ENCODE results near the gene ANO4. TPM values are rescaled to one million over a fixed set of nuclear protein-coding genes. Genes with fewer than 3 reads are reported as not detected.
"Not testable (repeated sequence)": the region's sequence is repeated elsewhere in the genome, so short reads cannot be mapped to it uniquely, and the experiment has no call there.

The ANO4 gene
- total RNA-seq, 1 donor from 2014 or later: not detected

DNA sequence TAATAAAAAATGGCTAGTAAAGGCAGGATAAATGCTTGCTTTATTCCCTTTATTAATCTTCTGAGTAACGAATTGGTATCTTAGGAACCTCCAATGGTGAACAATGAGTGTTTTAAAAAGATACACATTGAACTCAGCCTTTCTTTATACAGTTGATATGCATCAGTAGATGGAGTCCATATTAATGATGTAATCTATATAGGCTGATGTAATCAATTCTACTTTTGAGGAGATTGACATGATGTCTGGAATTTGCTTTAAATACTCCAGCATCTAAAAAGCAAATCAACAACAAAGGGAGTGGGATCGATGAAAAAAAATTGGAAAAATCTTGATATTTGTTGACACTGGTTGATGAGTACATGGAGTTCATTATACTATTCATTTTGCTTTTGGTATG is 106.2 kb downstream of the ANO4 start:
- Mint-ChIP-seq H3K36me3 (ENCODE audit: low read depth) (no peaks in the 10 kb centered on the region), H3K9me3 (no peaks in the 10 kb centered on the region), H3K27me3 (ENCODE audit: low read depth) (no peaks in the 10 kb centered on the region), H3K4me1 (ENCODE audit: low read depth) (no peaks in the 10 kb centered on the region), H3K4me3 (ENCODE audit: low read depth) (no peak overlapping the region), H3K27ac (no peak overlapping the region)
- no peak for DNase-seq (ENCODE audit: low spot score)
- intact Hi-C loops (cut with micrococcal nuclease): no loop called here

DNA sequence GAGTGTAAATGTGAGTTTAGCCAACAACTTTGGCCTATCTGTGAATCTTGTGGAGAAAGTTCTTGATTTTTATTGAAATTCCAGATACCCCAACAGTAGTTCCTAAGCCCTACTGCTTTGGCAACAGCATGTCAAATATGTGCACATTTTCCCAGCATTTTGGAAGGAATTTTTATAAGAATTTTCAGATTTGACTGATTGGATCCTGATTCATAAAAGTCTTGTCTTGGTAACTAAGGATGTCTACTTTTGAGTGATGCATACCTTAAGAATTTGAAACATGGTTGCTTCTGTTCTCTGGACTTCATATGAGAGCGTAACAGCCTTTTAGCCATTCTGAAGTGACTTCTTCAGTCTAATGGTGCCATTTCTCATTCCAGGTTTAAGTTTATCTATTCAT is 106.7 kb downstream of the ANO4 start:
- Mint-ChIP-seq H3K27ac (no peak overlapping the region), H3K9me3 (no peaks in the 10 kb centered on the region), H3K27me3 (ENCODE audit: low read depth) (no peaks in the 10 kb centered on the region), H3K4me3 (ENCODE audit: low read depth) (no peak overlapping the region), H3K4me1 (ENCODE audit: low read depth) (no peaks in the 10 kb centered on the region), H3K36me3 (ENCODE audit: low read depth) (no peaks in the 10 kb centered on the region)
- DNase-seq (ENCODE audit: low spot score): no peak
- intact Hi-C loops (cut with micrococcal nuclease): no loop called here

DNA sequence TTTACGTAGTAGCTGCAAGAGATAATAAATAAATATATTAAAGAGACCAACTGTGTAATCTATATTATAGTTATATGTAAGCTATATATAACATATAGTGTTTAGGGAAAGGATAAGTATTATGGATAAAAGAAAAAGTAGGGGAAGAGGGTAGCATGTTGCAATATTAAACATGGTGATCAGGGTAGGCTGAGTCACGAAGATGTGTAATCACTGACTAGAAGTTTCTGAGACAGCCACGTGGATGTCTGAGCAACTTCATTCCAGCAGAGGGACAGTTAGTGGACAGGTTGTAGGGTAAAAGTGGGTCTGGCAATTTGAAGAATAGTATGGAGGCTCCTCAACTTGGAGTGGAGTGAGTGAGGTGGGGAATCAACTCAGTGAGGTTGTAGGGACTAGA is 109.7 kb downstream of the ANO4 start:
- H3K4me3 Mint-ChIP-seq (ENCODE audit: low read depth): no peak overlapping the region
- no peaks in the 10 kb centered on the region for H3K36me3 Mint-ChIP-seq (ENCODE audit: low read depth)
- no peaks in the 10 kb centered on the region for H3K9me3 Mint-ChIP-seq
- DNase-seq (ENCODE audit: low spot score): no peak
- no peak overlapping the region for H3K27ac Mint-ChIP-seq
- H3K27me3 Mint-ChIP-seq (ENCODE audit: low read depth): no peaks in the 10 kb centered on the region
- intact Hi-C loops (cut with micrococcal nuclease): no loop called here
- no peaks in the 10 kb centered on the region for H3K4me1 Mint-ChIP-seq (ENCODE audit: low read depth)

DNA sequence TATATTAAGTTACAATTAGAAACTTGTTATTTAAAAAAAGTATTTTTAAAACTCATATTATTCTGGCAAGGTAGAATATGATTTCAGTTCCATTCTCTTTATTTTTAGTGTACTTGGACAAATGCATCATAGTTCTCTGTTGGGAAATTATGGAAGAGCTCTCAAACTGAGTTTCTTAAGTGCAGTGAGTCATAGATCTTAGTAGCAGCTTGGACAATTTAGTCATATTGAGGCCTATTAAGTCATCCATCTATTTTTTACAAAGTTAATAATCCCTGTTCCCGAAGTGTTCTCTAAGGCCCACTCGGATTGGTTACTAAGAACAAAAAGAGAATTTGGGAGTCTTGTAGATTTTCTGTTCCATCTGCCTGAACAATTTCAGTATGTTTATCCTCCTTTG is 113.9 kb downstream of the ANO4 start:
- no peak overlapping the region for H3K27ac Mint-ChIP-seq
- H3K36me3 Mint-ChIP-seq (ENCODE audit: low read depth): no peaks in the 10 kb centered on the region
- no peak for DNase-seq (ENCODE audit: low spot score)
- intact Hi-C loops (cut with micrococcal nuclease): no loop called here
- H3K27me3 Mint-ChIP-seq (ENCODE audit: low read depth): no peaks in the 10 kb centered on the region
- H3K4me1 Mint-ChIP-seq (ENCODE audit: low read depth): no peaks in the 10 kb centered on the region
- no peak overlapping the region for H3K4me3 Mint-ChIP-seq (ENCODE audit: low read depth)
- no peaks in the 10 kb centered on the region for H3K9me3 Mint-ChIP-seq

DNA sequence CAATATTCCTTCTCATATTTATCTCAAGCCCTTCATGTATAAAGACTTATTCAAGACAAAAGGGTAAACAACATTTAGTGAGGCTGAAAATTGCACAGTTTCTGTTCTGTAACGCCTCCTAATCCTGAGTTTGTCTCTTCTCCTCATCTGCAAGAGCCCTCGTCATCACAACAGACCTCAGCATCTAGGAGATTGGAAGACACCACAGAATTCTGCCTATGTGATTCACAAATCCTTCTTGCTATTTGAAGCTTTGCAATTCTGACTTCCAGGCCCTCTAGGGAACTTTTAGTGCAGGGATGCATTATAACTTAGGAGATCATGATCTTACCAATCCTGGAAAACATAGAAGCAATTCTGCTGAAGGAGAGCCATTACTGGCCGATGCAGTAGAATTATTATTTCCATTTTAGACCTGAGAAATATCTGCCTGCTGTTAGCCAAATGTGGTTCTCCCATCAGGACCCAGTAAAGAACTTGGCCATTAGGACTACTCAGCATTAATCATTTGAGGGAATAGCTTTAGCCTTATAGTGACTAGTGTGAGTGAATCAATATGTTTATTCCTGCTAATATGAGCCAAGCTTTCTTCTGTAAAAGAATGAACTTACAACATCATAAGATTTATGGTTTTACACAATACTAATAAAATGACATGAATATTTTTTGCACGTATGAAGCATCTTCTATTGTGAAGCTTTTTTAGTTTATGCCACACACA is 119.5 kb downstream of the ANO4 start:
- H3K27me3 Mint-ChIP-seq (ENCODE audit: low read depth): no peaks in the 10 kb centered on the region
- H3K27ac Mint-ChIP-seq: no peak overlapping the region
- intact Hi-C loops (cut with micrococcal nuclease): no loop called here

DNA sequence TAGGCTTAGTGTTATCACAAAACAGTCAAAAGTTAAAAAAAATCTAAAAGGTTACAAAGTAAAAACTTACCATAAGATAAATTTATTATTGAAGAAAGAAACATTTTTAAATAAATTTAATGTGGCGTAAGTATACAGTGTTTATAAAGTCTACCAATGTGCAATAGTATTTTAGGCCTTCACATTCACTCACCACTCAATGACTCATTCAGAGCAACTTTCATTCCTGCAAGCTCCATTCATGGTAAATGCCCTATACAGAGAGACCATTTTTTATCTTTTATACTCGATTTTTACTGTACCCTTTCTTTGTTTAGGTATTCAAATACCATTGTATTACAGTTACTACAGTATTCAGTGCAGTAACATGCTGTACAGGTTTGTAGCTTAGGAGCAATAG is 124.5 kb downstream of the ANO4 start:
- no peak overlapping the region for H3K27ac Mint-ChIP-seq
- H3K4me1 Mint-ChIP-seq (ENCODE audit: low read depth): no peaks in the 10 kb centered on the region
- H3K4me3 Mint-ChIP-seq (ENCODE audit: low read depth): no peak overlapping the region
- DNase-seq (ENCODE audit: low spot score): no peak
- H3K9me3 Mint-ChIP-seq: no peaks in the 10 kb centered on the region
- no peaks in the 10 kb centered on the region for H3K27me3 Mint-ChIP-seq (ENCODE audit: low read depth)
- H3K36me3 Mint-ChIP-seq (ENCODE audit: low read depth): no peaks in the 10 kb centered on the region
- intact Hi-C loops (cut with micrococcal nuclease): no loop called here

More for the DNA sequence above, 119.5 kb downstream of the ANO4 start:
- no peak for DNase-seq (ENCODE audit: low spot score)
- H3K4me1 Mint-ChIP-seq (ENCODE audit: low read depth): no peaks in the 10 kb centered on the region
- H3K9me3 Mint-ChIP-seq: no peaks in the 10 kb centered on the region
- no peaks in the 10 kb centered on the region for H3K36me3 Mint-ChIP-seq (ENCODE audit: low read depth)
- H3K4me3 Mint-ChIP-seq (ENCODE audit: low read depth): no peak overlapping the region

DNA sequence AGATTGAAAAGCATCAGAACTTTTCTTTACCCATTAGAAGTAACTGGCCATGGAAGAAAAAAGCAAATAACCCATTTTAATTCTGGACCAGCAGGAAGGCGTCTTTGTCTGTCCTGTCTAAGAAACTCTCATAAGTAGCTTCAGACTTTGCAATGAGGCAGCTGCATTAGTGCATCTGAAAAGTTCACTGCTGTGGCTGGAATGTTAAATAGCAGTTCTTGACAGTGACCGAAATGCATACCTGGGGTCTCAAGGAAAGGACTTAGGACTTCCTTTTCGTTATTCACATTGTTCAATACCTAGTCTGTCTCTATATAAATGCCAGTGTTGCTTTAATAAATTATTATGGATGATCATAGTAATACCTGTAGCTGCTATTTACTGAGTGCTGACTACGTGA is 125.9 kb downstream of the ANO4 start:
- no peak overlapping the region for H3K27ac Mint-ChIP-seq
- no peak overlapping the region for H3K4me3 Mint-ChIP-seq (ENCODE audit: low read depth)
- DNase-seq (ENCODE audit: low spot score): no peak
- no peaks in the 10 kb centered on the region for H3K4me1 Mint-ChIP-seq (ENCODE audit: low read depth)
- H3K36me3 Mint-ChIP-seq (ENCODE audit: low read depth): no peaks in the 10 kb centered on the region
- intact Hi-C loops (cut with micrococcal nuclease): no loop called here
- H3K27me3 Mint-ChIP-seq (ENCODE audit: low read depth): no peaks in the 10 kb centered on the region
- H3K9me3 Mint-ChIP-seq: no peaks in the 10 kb centered on the region

DNA sequence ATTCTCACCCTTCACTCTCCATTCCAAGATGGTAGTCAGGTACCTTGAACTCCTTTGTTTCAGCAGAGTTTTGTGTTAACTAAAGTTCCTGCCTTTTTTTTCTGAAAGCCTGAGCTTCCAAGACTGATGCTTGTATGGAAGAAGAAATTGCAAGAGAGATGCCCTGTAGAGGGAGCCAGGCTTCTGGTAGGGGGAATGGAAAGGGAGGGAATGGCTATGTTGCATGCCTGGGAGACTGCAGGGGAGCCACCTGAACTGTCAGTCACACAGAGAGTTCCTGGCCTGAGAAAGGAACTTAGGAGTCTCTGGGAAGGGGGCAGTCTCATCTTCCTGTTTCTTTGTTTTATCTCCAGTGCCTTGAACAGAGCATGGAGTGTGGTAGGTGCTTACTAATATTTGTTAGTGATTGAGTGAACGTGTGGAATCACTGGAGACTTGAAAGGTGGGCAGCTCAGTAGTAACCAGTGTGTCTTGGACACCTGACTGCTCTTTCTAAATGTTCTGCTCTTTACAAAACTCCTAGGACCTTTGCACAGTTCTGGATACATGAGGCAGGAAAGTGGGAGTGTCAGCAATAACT is 132.2 kb downstream of the ANO4 start:
- Mint-ChIP-seq H3K9me3 (no peaks in the 10 kb centered on the region), H3K36me3 (ENCODE audit: low read depth) (no peaks in the 10 kb centered on the region), H3K27ac (no peak overlapping the region), H3K4me3 (ENCODE audit: low read depth) (no peak overlapping the region), H3K27me3 (ENCODE audit: low read depth) (no peaks in the 10 kb centered on the region), H3K4me1 (ENCODE audit: low read depth) (no peaks in the 10 kb centered on the region)
- no peak for DNase-seq (ENCODE audit: low spot score)
- intact Hi-C loops (cut with micrococcal nuclease): no loop called here

DNA sequence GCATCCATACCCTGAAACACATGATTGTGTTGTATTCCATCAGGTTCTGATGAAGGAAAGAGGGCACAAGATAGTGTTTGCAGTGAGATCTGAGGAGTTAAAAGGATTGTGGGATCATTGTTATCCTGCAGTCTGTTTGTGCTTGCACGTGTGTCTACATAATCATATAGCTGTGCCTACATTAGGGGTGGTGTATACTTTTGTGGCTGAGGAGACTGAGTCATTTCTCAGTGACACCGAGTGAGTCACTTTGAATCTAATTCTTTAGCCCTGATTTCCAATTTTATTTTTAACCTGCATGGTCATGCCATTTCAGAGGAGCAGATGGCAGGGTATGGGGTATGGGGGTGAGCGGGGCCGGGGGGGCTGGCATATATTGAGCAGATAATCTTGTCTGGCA is 133.2 kb downstream of the ANO4 start:
- H3K27me3 Mint-ChIP-seq (ENCODE audit: low read depth): no peaks in the 10 kb centered on the region
- no peaks in the 10 kb centered on the region for H3K36me3 Mint-ChIP-seq (ENCODE audit: low read depth)
- no peak overlapping the region for H3K4me3 Mint-ChIP-seq (ENCODE audit: low read depth)
- H3K9me3 Mint-ChIP-seq: no peaks in the 10 kb centered on the region
- no peaks in the 10 kb centered on the region for H3K4me1 Mint-ChIP-seq (ENCODE audit: low read depth)
- no peak for DNase-seq (ENCODE audit: low spot score)
- intact Hi-C loops (cut with micrococcal nuclease): no loop called here
- no peak overlapping the region for H3K27ac Mint-ChIP-seq

DNA sequence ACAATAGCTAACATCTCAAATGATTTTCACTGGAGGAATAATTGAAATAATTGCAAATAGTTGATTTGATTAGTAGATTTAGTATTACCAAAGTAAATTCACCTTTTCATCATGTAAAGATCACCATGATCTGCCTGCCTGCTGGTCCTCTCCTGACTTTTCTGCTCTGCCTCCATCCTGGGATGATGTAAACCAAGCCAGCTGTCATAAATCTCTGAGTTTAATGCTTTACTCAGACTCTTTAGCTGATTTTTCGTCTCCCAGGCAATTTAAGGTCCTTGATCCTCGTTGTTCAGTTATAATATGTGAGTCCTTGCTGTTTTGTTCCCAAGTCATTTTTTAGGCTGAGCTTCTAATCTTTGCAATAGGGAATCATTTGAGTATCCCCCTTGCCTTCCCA is 138.0 kb downstream of the ANO4 start:
- no peak overlapping the region for H3K27ac Mint-ChIP-seq
- no peak overlapping the region for H3K4me3 Mint-ChIP-seq (ENCODE audit: low read depth)
- intact Hi-C loops (cut with micrococcal nuclease): no loop called here
- no peak for DNase-seq (ENCODE audit: low spot score)
- no peaks in the 10 kb centered on the region for H3K4me1 Mint-ChIP-seq (ENCODE audit: low read depth)
- H3K9me3 Mint-ChIP-seq: no peaks in the 10 kb centered on the region
- H3K36me3 Mint-ChIP-seq (ENCODE audit: low read depth): no peaks in the 10 kb centered on the region
- no peaks in the 10 kb centered on the region for H3K27me3 Mint-ChIP-seq (ENCODE audit: low read depth)

DNA sequence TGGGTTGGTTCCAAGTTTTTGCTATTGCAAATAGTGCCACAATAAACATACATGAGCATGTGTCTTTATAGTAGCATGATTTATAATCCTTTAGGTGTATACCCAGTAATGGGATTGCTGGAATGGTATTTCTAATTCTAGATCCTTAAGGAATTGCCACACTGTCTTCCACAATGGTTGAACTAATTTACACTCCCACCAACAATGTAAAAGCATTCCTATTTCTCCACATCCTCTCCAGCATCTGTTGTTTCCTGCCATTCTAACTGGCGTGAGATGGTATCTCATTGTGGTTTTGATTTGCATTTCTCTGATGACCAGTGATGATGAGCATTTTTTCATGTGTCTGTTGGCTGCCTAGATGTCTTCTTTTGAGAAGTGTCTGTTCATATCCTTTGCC is 139.0 kb downstream of the ANO4 start:
- intact Hi-C loops (cut with micrococcal nuclease): not testable (repeated sequence)

DNA sequence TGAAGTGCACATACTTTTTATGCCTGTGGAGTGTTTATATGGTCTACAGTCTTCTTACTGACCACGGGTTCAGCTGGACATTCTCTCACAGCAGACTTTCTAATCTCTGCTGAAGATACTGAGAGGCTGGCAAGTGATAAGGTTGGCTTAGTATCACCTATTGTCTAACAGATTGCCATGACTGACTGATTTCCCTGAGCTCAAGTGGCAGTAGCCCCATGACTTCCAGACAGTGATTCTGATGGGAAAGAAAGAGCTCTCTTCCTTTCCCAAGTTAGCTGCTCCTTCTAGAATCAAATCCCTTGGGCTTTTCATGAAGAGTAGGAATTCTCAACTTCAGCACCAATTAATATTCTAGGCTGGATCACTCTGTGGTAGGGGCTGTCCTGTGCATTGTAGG is 141.4 kb downstream of the ANO4 start:
- Mint-ChIP-seq H3K4me3 (ENCODE audit: low read depth) (no peak overlapping the region), H3K9me3 (no peaks in the 10 kb centered on the region), H3K4me1 (ENCODE audit: low read depth) (no peaks in the 10 kb centered on the region), H3K27ac (no peak overlapping the region), H3K27me3 (ENCODE audit: low read depth) (no peaks in the 10 kb centered on the region), H3K36me3 (ENCODE audit: low read depth) (no peaks in the 10 kb centered on the region)
- intact Hi-C loops (cut with micrococcal nuclease): no loop called here
- DNase-seq (ENCODE audit: low spot score): no peak

More for the DNA sequence above, 139.0 kb downstream of the ANO4 start:
- H3K4me3 Mint-ChIP-seq (ENCODE audit: low read depth); H3K9me3 Mint-ChIP-seq; H3K27ac Mint-ChIP-seq; H3K36me3 Mint-ChIP-seq (ENCODE audit: low read depth); DNase-seq (ENCODE audit: low spot score); H3K27me3 Mint-ChIP-seq (ENCODE audit: low read depth); H3K4me1 Mint-ChIP-seq (ENCODE audit: low read depth): not testable (repeated sequence)

DNA sequence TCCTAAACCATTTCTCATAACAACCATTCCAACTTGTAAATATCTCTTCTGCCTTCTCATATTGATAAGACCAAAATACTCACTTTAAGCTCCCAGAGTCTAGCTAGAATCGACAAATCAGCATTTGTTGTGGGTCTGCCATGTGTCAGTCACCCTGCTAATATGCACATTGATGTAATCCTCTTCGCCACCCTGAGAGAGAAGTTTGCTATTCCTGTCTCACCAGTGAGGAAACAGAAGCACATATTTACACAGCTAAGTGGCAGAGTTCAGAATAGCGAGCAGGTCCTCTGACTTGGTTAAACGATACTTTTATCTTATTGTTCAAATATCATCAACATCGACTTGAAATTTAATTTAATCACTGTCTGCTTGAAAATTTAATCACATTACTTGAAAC is 142.1 kb downstream of the ANO4 start:
- intact Hi-C loops (cut with micrococcal nuclease): no loop called here
- no peak overlapping the region for H3K4me3 Mint-ChIP-seq (ENCODE audit: low read depth)
- no peaks in the 10 kb centered on the region for H3K27me3 Mint-ChIP-seq (ENCODE audit: low read depth)
- H3K9me3 Mint-ChIP-seq: no peaks in the 10 kb centered on the region
- H3K36me3 Mint-ChIP-seq (ENCODE audit: low read depth): no peaks in the 10 kb centered on the region
- no peak for DNase-seq (ENCODE audit: low spot score)
- no peak overlapping the region for H3K27ac Mint-ChIP-seq
- no peaks in the 10 kb centered on the region for H3K4me1 Mint-ChIP-seq (ENCODE audit: low read depth)

DNA sequence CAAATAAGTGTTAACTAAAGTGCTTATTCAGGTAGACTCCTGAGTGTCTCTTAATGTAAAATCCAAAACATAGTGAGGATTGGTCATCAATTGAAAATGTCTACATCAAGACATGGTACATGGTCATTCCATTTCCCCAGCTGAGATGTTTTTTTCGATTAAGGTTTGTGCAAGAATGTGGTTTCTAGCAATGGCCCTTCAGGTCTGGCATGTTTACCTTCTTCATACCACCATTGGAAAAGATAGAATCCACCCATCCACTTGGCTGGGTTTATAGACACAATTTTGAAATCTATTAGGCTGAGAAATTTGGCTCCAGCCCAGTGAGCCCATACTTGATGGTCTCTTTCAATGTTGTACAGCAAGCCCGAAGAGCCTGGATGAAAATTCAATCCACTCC is 145.9 kb downstream of the ANO4 start:
- Mint-ChIP-seq H3K27me3 (ENCODE audit: low read depth) (no peaks in the 10 kb centered on the region), H3K9me3 (peaks cover 3% of the 10 kb centered on the region)

More for the DNA sequence above, 145.9 kb downstream of the ANO4 start:
- Mint-ChIP-seq H3K4me1 (ENCODE audit: low read depth) (no peaks in the 10 kb centered on the region), H3K36me3 (ENCODE audit: low read depth) (no peaks in the 10 kb centered on the region), H3K27ac (no peak overlapping the region), H3K4me3 (ENCODE audit: low read depth) (no peak overlapping the region)
- intact Hi-C loops (cut with micrococcal nuclease): no loop called here
- no peak for DNase-seq (ENCODE audit: low spot score)

Data from activated T-helper 2 cell treated with anti-CD3 and anti-CD28 coated beads, Interferon-gamma antibody, Interleukin-2, Interleukin-4, amounts not matched to agents 10 μg/mL and 5 μg/mL and 100 μg/mL, durations not matched to agents 14 hours and 24 hours and 36 hours (primary cell).